GM12864 (cell line): Measurements from ENCODE around the gene OTUD7B.
"Not testable (repeated sequence)": the region's sequence is repeated elsewhere in the genome, so short reads cannot be mapped to it uniquely, and the experiment has no call there.

Experiments
- DNase-seq: peaks from one replicate; pipeline ENCODE4 v3.0.0-alpha.2; 2011; ENCODE audit warnings: low read depth
- H3K4me3 ChIP-seq: 2 replicates; pipeline ENCODE4 v1.5.1; 2011; ENCODE audit warnings: mild to moderate bottlenecking, low read depth, low read length, control low read depth
- TF ChIP-seq, protein P1 (sequence below): IDR thresholded peaks from 2 replicates; pipeline ENCODE4 v1.5.1; 2011; ENCODE audit warnings: low read depth, mild to moderate bottlenecking, moderate library complexity, low read length, control low read depth, inconsistent platforms; ENCODE audit errors: missing control alignments

Gene OTUD7B

GRCh38 chr1:150010393-150011115 is at the start of gene OTUD7B:
TSS of gene OTUD7B (minus strand) at chr1:150010726. CDS start at chr1:149977510, 33,216 bp downstream.
- DNase-seq: peak; percentile 38
- H3K4me3 ChIP-seq: peak within 1 kb of the TSS; percentile 100
- TF ChIP-seq, protein P1, sequence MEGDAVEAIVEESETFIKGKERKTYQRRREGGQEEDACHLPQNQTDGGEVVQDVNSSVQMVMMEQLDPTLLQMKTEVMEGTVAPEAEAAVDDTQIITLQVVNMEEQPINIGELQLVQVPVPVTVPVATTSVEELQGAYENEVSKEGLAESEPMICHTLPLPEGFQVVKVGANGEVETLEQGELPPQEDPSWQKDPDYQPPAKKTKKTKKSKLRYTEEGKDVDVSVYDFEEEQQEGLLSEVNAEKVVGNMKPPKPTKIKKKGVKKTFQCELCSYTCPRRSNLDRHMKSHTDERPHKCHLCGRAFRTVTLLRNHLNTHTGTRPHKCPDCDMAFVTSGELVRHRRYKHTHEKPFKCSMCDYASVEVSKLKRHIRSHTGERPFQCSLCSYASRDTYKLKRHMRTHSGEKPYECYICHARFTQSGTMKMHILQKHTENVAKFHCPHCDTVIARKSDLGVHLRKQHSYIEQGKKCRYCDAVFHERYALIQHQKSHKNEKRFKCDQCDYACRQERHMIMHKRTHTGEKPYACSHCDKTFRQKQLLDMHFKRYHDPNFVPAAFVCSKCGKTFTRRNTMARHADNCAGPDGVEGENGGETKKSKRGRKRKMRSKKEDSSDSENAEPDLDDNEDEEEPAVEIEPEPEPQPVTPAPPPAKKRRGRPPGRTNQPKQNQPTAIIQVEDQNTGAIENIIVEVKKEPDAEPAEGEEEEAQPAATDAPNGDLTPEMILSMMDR: peak; percentile 2

DNA sequence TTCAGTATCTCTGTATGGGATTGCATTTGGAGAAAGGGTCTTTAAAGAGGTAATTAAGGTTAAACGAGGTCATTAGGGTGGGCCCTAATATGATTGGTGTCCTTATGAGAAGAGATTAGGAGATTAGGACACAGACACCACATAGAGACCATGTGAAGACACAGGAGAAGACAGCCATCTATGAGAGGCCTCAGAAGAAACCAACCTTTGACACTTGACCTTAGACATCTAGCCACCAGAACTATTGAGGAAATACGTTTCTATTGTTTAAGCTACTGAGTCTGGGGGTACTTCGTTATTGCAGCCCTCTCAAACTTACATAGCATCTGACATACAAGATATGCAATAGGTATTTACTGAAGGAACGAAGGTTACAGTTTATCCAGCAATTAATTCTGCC is 49.7 kb upstream of the OTUD7B start:
- H3K4me3 ChIP-seq: no peak overlapping the region
- TF ChIP-seq, protein P1: no peak
- DNase-seq: no peak

- DNase-seq: no peak
- TF ChIP-seq, protein P1: no peak
- H3K4me3 ChIP-seq: no peak overlapping the region
Observed at GRCh38 chr1:150056407-150056806, 45.9 kb upstream of the OTUD7B start.

GRCh38 chr1:150055507-150055906 is 45.0 kb upstream of the OTUD7B start:
- DNase-seq, H3K4me3 ChIP-seq: not testable (repeated sequence)

DNA sequence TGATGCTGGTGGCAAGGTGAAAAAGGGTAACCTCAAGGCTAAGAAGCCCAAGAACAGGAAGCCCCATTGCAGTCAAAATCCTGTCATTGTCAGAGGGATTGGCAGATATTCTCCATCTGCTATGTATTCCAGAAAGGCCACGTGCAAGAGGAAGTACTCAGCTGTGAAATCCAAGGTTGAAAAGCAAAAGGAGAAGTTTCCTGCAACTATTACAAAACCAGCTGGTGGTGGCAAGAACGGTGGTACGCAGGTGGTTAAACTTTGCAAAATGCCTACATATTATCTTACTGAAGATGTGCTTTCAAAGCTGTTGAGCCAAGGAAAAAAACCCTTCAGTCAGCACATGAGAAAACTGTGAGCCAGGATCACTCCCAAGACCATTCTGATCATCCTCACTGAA is 43.4 kb upstream of the OTUD7B start:
- H3K4me3 ChIP-seq: no peak overlapping the region
- no peak for DNase-seq
- TF ChIP-seq, protein P1: no peak

DNA sequence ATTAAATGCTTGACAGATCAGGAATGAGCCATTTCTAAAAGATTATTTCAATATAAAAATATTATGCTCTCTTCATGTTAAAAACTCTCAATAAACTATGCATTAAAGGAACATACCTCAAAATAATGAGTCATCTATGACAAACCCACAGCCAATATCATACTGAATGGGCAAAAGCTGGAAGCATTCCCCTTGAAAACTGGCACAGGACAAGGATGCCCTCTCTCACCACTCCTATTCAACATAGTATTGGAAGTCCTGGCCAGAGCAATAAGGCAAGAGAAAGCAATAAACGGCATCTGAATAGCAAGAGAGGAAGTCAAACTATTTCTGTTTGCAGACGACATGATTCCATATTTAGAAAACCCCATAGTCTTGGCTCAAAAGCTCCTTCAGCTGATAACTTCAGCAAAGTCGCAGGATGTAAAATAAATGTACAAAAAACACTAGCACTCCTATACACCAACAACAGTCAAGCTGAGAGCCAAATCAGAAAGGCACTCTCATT is 41.4 kb upstream of the OTUD7B start:
- not testable (repeated sequence) for H3K4me3 ChIP-seq, DNase-seq

- TF ChIP-seq, protein P1: no peak
- H3K4me3 ChIP-seq: no peak overlapping the region
Observed at GRCh38 chr1:150051089-150051373, 40.5 kb upstream of the OTUD7B start.

DNA sequence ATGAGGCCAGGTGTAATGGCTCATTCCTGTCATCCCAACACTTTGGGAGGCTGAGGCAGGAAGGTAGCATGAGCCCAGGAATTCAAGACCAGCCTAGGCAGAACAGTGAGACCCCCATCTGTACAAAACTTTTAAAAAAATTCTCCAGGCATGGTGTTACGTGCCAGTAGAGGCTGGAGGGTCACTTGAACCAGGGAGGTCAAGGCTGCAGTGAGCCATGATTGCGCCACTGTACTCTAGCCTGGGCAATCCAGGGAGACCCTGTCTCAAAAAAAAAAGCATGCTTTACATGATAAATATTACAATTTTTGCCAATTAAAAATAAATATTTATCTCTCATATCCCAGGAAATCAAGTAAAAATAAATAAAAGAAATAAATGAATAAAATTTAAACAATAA is 39.4 kb upstream of the OTUD7B start:
- no peak for DNase-seq
- H3K4me3 ChIP-seq: no peak overlapping the region
- TF ChIP-seq, protein P1: no peak

More at GRCh38 chr1:150051089-150051373, 40.5 kb upstream of the OTUD7B start:
- no peak for DNase-seq
